Stimulated activated CD4-positive, alpha-beta T cell treated with anti-CD3 and anti-CD28 coated beads, Interleukin-4, amount 100 ng/mL, for 4 hours (primary cell): Measurements from ENCODE around the gene LCNL1.
A peak's percentile ranks its signal among the peaks of the same experiment; 100 is the strongest.

Experiments
- DNase-seq, 2 experiments: peaks; one replicate each; pipeline ENCODE4 v3.0.0-alpha.2; 2020

The LCNL1 gene

DNA sequence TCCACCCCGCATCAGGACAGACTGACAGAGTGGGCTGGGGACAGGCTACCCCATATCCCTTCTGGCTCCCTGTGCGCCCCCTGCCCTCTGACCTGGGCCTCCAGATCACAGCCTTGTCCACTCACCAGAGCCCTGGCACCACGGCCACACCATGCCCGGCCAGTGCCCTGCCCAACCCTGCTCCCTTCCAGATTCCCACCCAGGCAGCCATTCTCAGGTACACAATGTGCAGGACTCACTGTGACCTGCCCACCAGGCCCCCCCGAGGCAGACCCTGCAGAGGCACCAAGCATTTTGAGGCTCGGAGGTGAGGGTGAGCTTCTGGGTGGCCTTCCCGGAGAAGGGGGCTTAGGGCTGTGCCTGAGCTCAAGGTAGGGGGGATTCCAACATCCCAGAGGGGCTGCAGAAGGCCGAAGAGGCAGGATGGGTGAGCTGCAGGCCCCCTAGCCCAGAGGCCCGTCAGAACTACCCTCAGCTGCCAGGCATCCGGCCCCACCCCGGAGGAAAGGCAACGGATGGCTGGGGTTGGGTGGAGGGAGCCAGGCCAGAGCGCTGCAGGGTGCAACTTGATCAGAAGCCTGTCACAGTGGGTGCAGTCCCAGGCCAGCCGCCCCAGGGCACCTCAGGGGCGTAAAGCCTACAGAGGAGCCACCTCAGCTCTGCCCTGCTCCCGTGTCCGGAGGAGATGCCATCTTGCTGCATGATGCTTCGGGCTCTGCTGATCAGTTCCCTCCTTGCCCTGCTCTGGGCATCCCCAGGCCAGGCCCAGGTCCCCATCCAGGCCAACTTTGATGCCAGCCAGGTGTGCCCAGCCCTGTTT lies at the start of gene LCNL1:
Gene LCNL1 (plus strand): TSS at position 762 of the 820 bp plus-strand sequence. CDS start 594 bp downstream, outside the sequence.
- DNase-seq = no peak

DNA sequence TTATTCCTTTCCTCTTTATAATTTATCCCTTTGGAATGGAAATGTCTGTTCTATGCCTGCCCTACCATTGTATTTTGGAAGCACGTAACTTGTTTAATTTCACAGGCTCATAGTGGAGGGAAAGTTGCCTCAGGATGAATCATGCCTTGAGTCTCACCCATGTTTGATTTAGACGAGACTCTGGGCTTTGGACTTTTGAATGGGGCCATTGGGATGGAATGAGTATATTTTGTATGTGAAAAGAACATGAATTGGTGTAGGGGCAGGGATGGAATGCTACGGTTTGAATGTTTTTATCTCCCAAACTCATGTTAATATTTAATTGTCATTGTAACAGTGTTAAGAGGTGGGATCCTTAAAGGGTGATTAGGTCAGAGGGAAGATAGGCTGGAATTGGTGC lies 48.5 kb upstream of the LCNL1 start:
- DNase-seq = no peak

DNA sequence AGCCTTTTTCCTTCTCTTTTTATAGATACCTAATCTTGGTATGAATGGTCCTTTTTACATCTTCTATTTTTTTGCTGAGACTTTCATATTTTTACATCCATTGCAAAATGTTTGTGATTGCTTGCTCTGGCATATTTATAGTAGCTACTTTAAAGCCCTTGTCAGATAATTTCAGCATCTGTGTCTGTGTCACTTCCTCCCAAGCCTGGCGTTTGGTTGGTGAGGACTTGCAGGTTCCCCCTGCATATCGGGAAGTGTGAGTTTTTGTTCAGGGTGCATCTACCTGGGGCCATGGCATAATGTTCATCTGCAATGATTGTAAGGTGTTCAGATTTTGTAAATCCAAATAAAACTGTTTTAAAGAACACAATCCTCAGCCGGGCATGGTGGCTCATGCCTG lies 47.1 kb upstream of the LCNL1 start:
- no peak for DNase-seq

DNA sequence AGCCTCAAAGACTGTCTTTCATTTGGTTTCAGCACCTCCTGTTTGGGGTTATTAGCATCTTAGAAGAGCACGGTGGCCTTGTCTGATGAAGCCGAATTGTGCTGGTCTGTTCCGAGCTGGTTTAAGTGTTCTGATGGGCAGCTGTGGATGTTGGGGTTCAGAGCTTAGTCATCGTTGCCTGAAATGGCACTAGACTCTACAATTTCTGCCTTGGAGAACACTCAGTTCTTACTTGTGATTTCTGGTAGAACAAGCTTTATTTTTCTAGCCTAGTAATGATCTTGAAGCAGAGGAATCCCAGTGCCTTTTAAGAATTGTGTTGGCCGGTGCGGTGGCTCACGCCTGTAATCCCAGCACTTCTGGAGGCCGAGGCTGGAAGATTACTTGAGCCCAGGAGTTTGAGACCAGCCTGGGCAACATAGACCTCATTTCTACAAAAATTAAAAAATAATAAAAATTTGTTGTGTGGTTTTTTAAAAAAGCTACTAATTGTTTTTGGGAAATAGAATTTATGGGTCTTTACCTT lies 46.1 kb upstream of the LCNL1 start:
- DNase-seq = no peak

DNA sequence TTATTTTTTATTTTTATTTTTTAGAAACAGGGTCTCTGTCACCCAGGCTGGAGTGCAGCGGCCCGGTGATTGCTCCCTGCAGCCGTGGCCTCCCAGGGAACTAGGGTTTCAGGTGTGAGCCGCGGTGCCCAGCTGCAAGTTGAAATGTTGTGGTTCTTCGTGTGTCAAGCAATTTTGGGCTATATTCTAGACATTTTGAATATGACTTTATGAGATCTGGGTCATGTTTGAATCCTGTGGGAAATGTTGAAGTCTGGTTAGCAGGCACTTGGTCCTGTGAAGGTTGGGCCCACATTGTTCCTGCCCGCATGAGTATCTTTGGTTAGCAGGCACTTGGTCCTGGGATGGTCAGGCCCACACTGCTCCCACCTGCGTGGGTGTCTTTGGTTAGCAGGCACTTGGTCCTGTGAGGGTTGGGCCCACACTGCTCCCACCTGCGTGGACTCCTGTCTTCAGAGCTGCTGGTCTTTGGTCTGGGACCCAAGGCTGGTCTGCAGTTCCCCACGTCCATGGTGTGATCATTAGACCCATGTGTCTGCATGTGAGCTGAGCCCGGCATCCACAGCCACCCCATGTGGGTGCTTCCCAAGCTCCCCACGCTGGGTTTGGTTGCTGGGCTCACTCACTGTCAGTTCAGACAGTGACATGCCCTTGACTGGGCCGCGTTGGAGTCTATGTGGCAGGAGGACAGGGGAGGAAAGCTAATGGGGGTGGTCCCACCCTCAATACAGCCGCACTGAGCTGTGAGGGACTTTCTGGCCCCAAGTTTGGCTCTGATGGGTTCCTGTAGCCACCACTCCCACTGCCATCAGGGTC lies 45.4 kb upstream of the LCNL1 start:
- DNase-seq = no peak

DNA sequence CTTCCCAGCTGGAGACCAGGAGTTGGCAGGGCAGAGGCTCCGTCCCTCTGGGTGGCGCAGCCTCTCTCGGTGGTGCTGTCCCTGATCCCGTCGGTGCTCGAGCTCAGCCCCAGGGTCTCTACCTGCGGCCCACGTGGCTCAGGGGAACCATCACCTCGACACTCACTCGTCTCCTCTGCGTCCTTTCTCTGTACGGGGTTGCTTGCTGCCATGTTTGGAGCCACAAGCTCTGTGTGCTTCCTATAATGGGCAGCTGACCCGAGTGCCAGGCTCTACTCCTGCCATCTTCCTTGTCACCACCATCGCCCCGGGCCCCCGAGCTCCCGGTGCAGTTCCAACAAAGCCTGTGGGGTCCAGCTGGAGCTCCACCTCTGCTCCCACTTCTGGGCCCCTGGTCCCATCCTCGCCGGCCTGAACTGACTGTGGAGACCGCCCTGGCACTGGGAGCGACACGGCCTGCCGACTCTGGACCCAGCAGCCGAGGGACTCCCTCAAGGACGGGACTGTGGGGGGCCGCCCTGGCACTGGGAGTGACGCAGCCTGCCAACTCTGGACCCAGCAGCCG lies 43.3 kb upstream of the LCNL1 start:
- DNase-seq = no peak

DNA sequence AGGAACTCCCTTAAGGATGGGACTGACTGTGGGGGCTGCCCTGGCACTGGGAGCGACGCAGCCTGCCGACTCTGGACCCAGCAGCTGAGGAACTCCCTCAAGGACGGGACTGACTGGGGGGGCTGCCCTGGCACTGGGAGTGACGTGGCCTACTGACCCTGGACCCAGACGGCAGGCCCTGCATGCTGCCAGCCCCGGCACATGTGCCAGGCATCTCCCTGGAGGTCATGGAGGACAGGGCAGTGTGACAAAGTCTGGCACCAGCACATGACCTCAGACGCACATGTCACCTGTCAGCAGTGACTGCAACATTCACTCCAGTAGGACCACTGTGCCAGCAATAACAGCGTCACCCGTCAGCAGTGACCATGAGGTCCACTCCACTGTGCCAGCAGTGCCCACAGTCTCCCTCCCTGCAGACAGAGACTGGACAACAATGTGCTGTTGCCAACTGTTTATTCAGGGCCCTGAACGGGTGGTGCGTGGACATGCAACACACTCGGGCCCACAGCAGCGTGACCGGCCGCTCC lies 42.7 kb upstream of the LCNL1 start:
- DNase-seq = no peak

DNA sequence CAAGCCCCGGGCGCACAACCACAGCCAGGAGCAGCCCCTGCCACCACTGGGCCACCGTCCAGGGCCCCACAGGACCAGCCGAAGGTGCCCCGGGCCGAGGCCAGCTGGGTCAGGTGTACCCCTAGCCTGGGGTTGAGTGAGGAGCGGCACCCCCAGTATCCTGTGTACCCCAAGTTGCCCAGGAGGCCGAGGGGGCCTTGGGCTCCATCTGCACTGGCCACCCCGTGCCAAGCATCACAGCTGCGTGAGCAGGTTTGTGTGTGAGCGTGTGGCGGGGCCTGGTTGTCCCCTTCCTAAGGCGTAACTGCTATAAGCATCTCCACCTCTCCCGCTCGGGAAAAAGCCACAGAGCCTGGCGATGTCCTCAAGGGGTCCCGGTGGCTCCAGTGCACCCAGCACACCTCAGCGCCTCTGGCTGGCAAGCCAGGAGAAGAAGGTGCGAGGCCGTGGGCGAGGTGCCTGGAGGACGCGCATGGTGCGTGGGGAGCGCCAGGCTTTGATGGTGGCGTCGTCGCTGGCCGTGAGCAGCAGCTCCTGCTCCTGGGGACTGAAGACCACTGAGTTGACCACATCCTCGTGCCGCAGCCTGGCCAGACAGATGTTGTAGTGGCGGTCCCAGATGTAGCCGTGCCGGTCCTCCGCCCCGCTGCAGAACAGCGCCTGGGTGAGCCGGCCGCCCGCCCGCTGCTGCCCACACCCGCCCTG lies 42.1 kb upstream of the LCNL1 start:
- no peak for DNase-seq

DNA sequence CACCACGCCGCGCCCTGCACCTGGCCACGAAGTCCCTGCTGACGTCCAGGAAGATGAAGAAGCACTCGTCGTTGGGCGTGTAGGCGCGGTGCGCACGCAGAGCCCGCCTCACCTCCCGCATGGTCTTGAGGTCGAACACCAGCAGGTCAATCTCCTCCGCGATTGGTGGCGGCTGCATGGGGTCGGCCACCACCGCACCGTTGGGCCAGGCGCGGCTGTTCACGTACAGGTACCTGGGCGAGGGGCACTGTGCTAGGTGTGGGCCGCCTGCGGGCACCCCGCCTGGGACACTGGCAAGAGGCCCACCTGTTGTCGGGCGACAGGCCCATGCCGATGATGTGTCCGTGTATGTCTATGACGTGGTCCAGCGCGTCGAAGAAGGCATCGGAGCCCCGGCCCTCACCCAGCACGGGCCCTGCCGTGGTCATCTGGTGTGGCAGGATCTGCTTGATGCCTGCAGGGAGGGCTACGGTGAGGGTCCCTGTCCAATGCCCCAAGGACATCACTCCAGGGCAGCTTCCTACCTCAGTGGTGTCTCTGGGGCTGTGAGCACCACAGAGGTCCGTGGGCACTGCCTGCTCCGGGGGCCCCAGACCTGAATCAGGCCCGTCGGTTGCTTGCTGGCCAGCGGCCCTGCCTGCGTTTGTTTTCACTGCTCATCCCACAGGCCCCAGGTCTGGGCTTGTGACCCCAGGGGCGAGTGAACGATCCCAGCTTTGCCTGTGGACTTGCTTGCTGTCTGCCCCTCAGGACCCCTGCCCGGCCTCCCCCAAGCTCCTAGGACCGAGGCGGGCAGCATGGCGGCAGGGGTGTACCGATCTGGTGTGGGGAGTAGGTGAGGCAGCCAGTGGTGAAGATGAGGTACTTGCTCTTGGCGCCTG lies 41.3 kb upstream of the LCNL1 start:
- DNase-seq = no peak

DNA sequence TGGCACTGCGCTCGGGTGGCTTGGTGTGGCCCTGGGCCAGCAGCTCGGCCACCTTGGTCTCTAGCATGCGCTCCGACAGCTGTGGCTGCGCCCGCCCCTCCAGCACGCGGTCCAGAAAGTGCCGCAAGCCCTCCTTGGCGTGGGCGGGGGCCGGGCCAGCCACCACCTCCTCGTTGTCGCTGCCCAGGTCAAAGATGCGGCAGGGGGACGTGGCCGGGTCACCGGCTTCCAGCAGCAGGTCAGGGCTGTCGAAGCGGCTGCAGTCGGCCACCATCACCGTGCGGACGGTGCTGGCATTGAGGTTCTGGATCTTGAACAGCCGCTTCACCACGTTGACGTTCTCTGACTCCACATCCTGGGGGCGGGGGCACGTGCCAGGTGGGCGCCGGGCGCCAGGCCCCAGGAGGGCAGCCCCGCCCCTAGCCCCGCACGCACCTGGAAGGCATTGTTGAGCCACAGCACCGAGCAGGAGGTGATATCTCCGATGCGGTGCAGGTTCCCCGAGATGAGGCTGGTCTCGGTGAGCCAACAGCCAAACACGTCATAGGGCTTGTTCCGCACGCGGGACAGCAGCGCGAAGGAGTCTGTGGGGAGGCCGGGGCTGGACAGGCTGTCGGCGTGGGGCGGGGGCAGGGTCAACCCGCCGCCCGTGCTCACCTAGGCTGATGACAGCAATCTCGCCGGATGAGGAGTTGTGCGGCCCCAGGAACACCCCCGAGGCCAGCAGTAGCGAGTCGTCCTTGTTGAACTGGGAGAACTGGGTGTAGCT lies 40.5 kb upstream of the LCNL1 start:
- DNase-seq = no peak

DNA sequence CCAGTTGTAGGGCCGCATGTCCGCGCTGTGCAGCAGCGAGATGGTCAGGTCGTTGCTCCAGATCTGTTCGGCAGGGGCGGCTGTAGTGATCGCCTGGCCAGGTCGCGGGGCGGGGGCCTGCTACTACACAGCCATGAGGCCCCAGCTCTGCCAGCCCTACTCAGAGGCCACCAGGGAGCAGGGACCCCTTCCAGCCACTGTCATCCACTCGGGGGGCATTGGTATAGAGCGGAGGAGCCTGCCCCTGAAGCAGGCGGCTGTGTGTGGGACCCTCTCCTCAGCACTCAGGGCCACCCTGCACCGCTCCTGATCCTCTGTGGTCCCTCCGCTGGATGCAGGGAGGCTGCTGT lies 39.9 kb upstream of the LCNL1 start:
- no peak for DNase-seq

DNA sequence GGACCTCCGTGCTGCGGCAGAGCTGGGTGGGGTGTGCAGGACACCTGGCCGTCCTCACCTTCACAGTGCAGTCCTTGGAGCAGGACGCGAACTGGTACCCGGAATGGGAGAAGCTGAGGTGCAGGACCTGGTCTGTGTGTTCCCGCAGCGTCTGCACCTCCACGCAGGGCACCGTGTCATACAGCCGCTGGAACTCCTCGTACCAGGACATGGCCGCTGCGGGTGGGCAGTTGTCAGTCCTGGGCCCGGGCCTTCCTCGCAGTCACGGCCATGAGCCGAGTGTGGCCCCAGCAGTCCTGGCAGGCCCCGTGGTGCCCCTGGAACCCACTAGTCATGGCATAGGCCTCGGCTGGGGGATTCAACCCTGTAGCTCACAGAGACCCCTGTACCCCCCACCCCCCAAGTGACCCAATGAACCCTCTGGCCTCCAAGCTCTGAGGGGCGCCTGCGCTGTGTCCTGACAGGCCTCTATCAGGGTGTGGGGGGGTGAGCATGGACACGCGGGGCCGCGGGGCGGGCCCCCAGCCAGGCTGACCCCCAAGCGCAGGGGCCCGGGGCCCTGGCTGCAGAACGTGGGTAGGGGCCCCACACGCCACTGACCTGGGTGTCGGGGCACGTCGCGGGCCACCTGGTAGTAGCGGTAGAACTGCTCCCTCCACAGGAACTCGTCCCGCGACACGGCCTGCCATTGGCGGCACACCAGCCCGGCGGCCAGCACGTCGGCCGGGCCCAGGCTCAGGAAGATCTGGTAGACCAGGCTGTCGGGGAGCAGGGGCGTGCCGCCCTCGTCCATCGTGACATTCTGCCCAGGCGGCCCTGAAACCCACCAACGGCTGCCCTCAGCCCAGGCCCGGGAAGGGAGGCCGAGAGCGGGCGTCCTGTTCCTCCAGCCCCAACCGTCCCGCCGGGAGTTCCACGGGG lies 39.2 kb upstream of the LCNL1 start:
- DNase-seq = peak; percentile 11 to 33

DNA sequence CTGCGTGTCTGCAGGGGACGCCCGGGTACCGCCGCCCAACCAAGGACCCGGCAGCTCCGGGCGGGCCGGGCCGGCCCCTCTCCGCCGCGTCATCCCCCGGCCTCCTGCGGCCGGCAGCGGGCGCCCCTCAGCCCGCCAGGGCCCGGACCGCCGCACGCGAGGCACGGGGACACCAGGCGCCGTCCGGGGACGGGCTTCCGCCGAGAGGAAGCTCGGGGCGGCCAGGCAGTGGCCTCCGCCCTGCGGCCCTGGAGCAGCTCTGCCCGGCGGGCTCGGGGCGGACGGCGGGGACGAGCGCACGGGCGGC lies 38.6 kb upstream of the LCNL1 start:
- peak in 1 of 2 experiments; percentile 33 for DNase-seq

DNA sequence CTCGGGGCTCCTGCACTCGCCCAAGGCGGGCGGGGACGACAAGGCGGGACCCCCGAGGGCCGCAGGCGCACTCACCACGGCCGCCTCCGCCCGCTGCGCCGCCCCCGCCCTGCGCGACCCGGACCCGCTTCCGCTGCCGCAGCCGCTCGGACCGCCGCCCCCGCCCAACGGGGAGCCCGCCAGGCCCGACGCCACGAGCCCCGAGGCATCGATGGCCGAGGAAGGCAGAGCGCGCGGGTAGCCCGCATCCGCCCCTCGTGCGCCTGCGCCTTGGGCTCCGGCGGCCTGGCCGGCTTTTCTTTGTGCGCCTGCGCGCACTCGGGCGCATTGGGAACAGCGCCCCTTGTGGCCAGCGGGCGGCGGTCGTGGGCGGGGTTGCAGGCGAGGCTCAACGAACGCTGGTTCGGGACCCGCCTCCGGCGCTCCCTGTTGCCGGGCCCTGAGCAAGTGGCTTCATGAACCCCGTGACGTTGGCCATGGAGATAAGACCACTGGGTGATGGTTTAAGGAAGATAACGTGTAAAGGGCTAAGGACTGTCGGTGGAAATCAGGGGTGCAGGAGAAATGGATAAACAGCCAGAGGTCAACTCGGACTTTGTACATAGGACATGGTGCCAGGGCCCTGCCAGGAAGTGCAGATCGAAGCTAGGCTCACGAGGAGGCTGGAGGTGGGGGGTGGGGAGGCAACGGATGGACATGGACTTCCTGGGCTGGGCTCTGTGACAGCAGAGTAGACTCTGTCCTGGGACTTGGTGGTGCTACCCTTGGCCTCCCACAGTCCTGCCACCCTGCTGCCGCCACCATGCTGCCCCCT lies 38.1 kb upstream of the LCNL1 start, which contains the start of the genes C8G and FBXW5:
Gene C8G (plus strand): TSS at position 725 of the 814 bp plus-strand sequence. CDS start 78 bp downstream, at position 803.
Gene FBXW5 (minus strand): TSS at position 220 of the 814 bp plus-strand sequence. CDS start 655 bp downstream, outside the sequence.
- DNase-seq = peak; percentile 91 to 95

DNA sequence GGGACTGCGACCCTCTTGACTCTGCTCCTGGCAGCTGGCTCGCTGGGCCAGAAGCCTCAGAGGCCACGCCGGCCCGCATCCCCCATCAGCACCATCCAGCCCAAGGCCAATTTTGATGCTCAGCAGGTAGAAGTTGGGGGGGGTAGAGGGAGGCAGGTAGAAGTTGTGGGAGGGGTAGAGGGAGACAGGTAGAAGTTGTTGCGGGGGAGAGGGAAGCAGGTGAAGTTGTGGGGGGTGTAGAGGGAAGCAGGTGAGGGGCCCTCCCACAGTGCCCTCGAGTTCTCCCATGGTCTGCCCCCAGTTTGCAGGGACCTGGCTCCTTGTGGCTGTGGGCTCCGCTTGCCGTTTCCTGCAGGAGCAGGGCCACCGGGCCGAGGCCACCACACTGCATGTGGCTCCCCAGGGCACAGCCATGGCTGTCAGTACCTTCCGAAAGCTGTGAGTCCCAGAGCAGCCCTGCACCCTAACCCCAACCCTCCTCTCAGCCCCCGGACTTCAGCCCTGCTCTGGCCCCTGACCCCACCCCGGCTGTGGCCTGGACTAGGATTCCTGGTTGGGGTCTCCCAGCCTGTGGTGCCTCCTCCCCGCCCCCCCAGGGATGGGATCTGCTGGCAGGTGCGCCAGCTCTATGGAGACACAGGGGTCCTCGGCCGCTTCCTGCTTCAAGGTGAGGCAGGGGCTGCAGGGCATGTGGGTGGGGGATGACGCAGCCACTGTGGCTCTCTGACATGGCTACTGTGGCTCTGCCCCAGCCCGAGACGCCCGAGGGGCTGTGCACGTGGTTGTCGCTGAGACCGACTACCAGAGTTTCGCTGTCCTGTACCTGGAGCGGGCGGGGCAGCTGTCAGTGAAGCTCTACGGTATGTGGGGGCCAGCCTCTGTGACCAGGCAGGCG lies 37.2 kb upstream of the LCNL1 start:
- no peak for DNase-seq

DNA sequence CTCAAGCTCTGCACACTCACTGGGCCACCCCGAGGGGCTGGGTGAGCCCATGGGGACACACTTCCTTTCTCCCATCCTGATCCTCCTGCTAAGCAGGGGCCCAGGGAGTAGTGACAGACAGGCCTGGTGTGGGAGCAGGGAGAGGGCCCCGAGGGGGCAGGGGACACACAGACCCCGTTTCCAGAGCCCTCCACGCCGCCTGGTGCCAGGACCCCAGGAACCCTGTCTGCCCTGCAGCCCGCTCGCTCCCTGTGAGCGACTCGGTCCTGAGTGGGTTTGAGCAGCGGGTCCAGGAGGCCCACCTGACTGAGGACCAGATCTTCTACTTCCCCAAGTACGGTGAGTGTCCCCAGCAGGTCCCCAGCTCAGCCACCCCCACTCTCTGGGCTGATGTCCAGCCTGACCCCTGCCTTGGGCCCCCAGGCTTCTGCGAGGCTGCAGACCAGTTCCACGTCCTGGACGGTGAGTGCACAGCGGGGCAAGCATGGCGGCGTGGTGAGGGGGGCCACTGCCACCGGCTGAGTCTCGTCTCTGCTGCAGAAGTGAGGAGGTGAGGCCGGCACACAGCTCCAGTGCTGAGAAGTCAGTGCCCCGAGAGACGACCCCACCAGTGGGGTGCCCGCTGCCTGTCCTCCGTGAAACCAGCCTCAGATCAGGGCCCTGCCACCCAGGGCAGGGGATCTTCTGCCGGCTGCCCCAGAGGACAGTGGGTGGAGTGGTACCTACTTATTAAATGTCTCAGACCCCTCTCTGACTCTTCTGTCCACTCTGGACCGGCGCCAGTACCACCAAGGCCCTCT lies 36.4 kb upstream of the LCNL1 start:
- no peak for DNase-seq
